Spleen (tissue), 11 donors: ENCODE measurements around the gene RIMBP2. TPM values are rescaled to one million over a fixed set of nuclear protein-coding genes. Genes with fewer than 3 reads are reported as not detected.

Experiments
- DNase-seq: peaks from one replicate; pipeline ENCODE4 v3.0.0-alpha.2; 2020
- H3K27ac ChIP-seq, 8 donors: fragments of 200-600 bp; sonication (generic) in 7 of 8; 1 replicate in 4 of 8; 2 replicates in 4 of 8; pipeline versions ENCODE4 v1.5.0 to v1.8.0; 2016 to 2021; ENCODE audit warnings: inconsistent platforms in 4 of 8, mild to moderate bottlenecking in 4 of 8, moderate library complexity in 1 of 8
- H3K27me3 ChIP-seq, 7 donors: fragments of 200-600 bp; sonication (generic) in 6 of 7; replicated peaks in 1 of 7; 1 replicate in 4 of 7; 2 replicates in 3 of 7; pipeline versions ENCODE4 v1.5.0 to v1.8.0; 2016 to 2021; ENCODE audit warnings: inconsistent platforms in 3 of 7, mild to moderate bottlenecking in 1 of 7
- H3K36me3 ChIP-seq, 6 donors: fragments of 200-600 bp; sonication (generic) in 5 of 6; 1 replicate in 4 of 6; 2 replicates in 2 of 6; pipeline versions ENCODE4 v1.5.0 to v1.8.0; 2016 to 2021; ENCODE audit warnings: inconsistent platforms in 2 of 6
- H3K4me1 ChIP-seq, 6 donors: fragments of 200-600 bp; sonication (generic) in 5 of 6; 1 replicate in 3 of 6; 2 replicates in 3 of 6; pipeline versions ENCODE4 v1.5.0 to v1.8.0; 2016 to 2021; ENCODE audit warnings: inconsistent platforms in 3 of 6
- H3K4me3 ChIP-seq, 8 donors: fragments of 200-600 bp; sonication (generic) in 7 of 8; 1 replicate in 4 of 8; 2 replicates in 4 of 8; pipeline versions ENCODE4 v1.5.0 to v1.8.0; 2016 to 2021; ENCODE audit warnings: inconsistent platforms in 4 of 8, mild to moderate bottlenecking in 4 of 8, moderate library complexity in 2 of 8
- H3K9me3 ChIP-seq, 8 donors: fragments of 200-600 bp; sonication (generic) in 7 of 8; 1 replicate in 4 of 8; 2 replicates in 4 of 8; pipeline versions ENCODE4 v1.5.0 to v1.8.0; 2016 to 2021; ENCODE audit warnings: inconsistent platforms in 4 of 8
- POLR2A ChIP-seq, 3 donors: fragments of 450-650 bp; IDR thresholded peaks; one replicate each; pipeline ENCODE4 v1.5.1; 2017; ENCODE audit warnings: antibody characterized with exemption in 3 of 3, mild to moderate bottlenecking in 1 of 3
- POLR2AphosphoS5 ChIP-seq, 3 donors: sonication (generic); formaldehyde crosslinking; IDR thresholded peaks; one replicate each; pipeline ENCODE4 v1.5.1; 2017; ENCODE audit warnings: antibody characterized with exemption in 3 of 3
- WGBS, 5 donors: extraction: QIAGEN DNeasy Blood & Tissue Kit in 3 of 5; methylation state at CpG; one replicate each; pipeline versions ENCODE4 v1.1.5 to v1.1.7; 2013 to 2018; 5-methylcytosine and 5-hydroxymethylcytosine counted together
- intact Hi-C: fragments of 100-400 bp; cut with DNase I; formaldehyde crosslinking; loops from one replicate; pipeline ENCODE4 v1.15.0; 2023; ENCODE audit warnings: low total_unique reads
- polyA plus RNA-seq, 3 donors: library from polyadenylated mRNA; stranded (reverse); fragments of 200-250 nt; gene quantifications; one replicate each; pipeline ENCODE4 v1.2.1, GENCODE V29; 2013
- total RNA-seq, 7 donors: library from RNA; depleted of rRNA in 3 of 7; stranded (reverse); fragments of >200 nt in 3 of 7; fragmentation: NEBNext Ultra II Directional in 4 of 7; extraction: Animal tissue kit (Norgen Biotek cat#: 25700) in 4 of 7; gene quantifications; one replicate each; pipeline versions ENCODE4 v1.1.0 to v1.2.1, GENCODE V29; 2016 to 2021
- TF ChIP-seq, protein P1 (sequence below), 11 experiments: fragments of 200-600 bp in 7 of 11; fragments of 450-650 bp in 4 of 11; sonication (generic) in 4 of 11; IDR thresholded peaks in 8 of 11; conservative IDR thresholded peaks in 3 of 11; 1 replicate in 7 of 11; 2 replicates in 4 of 11; pipeline versions ENCODE4 v1.4.0 to v1.8.0; 2016 to 2021; ENCODE audit warnings: antibody characterized with exemption in 11 of 11, inconsistent platforms in 4 of 11, mild to moderate bottlenecking in 1 of 11
- donor health status: healthy with polysubstance abuse.
- donor health status: DM: no; HTN: no; CAD: no; lungs with moderate emphysema.
- donor health status: DM: no; HTN: no; CAD: no.
- donor health status: Bipolar disorder and iron deficiency.
- donor health status: healthy.
- donor health status: DM: no; HTN: no; CAD: no.
- donor health status: DM: yes; HTN: yes; CAD: no.

Gene RIMBP2
- total and polyA plus RNA-seq, 10 donors = 0.05 to 5.2 (median 0.95) TPM

DNA sequence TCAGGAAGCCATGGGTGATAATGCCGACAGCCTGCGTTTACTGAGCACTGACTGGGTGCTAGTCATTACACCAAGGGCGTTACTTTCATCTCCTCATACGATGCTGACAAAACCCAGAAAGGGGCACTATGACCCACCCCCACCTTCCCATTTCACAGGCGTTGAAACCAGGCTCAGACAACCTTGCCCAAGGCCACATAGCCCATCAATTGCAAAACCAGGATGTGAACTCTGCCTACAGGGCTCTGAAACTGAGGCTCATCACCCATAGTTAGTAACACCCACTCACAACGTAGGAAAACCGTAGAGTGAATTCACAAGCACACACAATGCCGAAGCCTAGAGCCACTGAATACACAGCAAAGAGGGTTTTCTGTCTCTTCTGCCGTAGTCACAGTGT, 119.9 kb downstream of the RIMBP2 start:
- H3K4me1 ChIP-seq = no peaks in the 10 kb centered on the region
- no peak overlapping the region for H3K4me3 ChIP-seq
- H3K27ac ChIP-seq = no peak overlapping the region
- H3K27me3 ChIP-seq = peaks cover 0 to 16% (median 0%) of the 10 kb centered on the region in 7 donors
- peaks cover 0 to 38% (median 18%) of the 10 kb centered on the region in 8 donors for H3K9me3 ChIP-seq
- WGBS, 5 donors = 59 to 81% (median 71%) methylated on average over 9 of the region's 9 CpGs
- intact Hi-C loops = no loop called here
- no peak for DNase-seq
- no peak for TF ChIP-seq POLR2AphosphoS5 (IDR thresholded peaks at IDR 0.05)
- TF ChIP-seq POLR2A (IDR thresholded peaks at IDR 0.05) = no peak
- TF ChIP-seq, protein P1, sequence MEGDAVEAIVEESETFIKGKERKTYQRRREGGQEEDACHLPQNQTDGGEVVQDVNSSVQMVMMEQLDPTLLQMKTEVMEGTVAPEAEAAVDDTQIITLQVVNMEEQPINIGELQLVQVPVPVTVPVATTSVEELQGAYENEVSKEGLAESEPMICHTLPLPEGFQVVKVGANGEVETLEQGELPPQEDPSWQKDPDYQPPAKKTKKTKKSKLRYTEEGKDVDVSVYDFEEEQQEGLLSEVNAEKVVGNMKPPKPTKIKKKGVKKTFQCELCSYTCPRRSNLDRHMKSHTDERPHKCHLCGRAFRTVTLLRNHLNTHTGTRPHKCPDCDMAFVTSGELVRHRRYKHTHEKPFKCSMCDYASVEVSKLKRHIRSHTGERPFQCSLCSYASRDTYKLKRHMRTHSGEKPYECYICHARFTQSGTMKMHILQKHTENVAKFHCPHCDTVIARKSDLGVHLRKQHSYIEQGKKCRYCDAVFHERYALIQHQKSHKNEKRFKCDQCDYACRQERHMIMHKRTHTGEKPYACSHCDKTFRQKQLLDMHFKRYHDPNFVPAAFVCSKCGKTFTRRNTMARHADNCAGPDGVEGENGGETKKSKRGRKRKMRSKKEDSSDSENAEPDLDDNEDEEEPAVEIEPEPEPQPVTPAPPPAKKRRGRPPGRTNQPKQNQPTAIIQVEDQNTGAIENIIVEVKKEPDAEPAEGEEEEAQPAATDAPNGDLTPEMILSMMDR (IDR thresholded peaks at IDR 0.05 in 8 of 11, conservative IDR thresholded peaks at IDR 0.05 in 3 of 11) = no peak
- H3K36me3 ChIP-seq = no peaks in the 10 kb centered on the region

DNA sequence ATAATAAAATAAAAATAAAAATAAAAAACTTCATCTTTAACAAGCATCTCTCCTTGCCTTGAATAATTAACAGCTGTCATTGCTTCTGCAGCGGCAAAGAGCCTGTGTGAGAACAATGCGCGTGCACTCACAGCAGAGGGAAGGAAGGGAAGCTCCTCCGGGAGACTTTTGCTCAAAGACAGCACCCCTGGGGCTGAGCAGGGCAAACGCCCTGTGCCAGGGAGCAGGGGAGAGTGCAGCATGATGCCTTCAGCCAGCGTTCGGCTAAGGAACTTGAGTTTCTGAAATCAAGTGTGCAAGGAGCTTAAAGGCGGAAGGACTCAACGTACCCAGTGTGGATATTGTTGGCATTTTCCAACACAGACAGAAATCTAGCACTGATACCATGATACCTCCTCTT, 120.5 kb downstream of the RIMBP2 start:
- no peaks in the 10 kb centered on the region for H3K36me3 ChIP-seq
- H3K4me1 ChIP-seq = no peaks in the 10 kb centered on the region
- H3K9me3 ChIP-seq = peaks cover 0 to 38% (median 18%) of the 10 kb centered on the region in 8 donors
- TF ChIP-seq, protein P1 (IDR thresholded peaks at IDR 0.05 in 8 of 11, conservative IDR thresholded peaks at IDR 0.05 in 3 of 11) = no peak
- TF ChIP-seq POLR2AphosphoS5 (IDR thresholded peaks at IDR 0.05) (no peak), POLR2A (IDR thresholded peaks at IDR 0.05) (no peak)
- WGBS, 5 donors = 79 to 84% (median 80%) methylated on average over 9 of the region's 9 CpGs
- H3K27ac ChIP-seq = no peak overlapping the region
- peaks cover 0 to 17% (median 0%) of the 10 kb centered on the region in 7 donors for H3K27me3 ChIP-seq
- no peak for DNase-seq
- no peak overlapping the region for H3K4me3 ChIP-seq
- intact Hi-C loops = no loop called here

GRCh38 chr12:130593056-130593455, 123.0 kb downstream of the RIMBP2 start:
- Histone ChIP-seq H3K36me3 (no peaks in the 10 kb centered on the region), H3K4me3 (no peak overlapping the region), H3K27me3 (peaks cover 0 to 18% (median 0%) of the 10 kb centered on the region in 7 donors), H3K4me1 (no peaks in the 10 kb centered on the region), H3K27ac (no peak overlapping the region), H3K9me3 (peaks cover 0 to 31% (median 12%) of the 10 kb centered on the region in 8 donors)
- no peak for DNase-seq
- intact Hi-C loops = no loop called here
- WGBS, 5 donors = 74 to 82% (median 77%) methylated on average over 11 of the region's 11 CpGs
- TF ChIP-seq, protein P1 (IDR thresholded peaks at IDR 0.05 in 8 of 11, conservative IDR thresholded peaks at IDR 0.05 in 3 of 11) = no peak
- TF ChIP-seq POLR2A (IDR thresholded peaks at IDR 0.05) = no peak
- no peak for TF ChIP-seq POLR2AphosphoS5 (IDR thresholded peaks at IDR 0.05)

DNA sequence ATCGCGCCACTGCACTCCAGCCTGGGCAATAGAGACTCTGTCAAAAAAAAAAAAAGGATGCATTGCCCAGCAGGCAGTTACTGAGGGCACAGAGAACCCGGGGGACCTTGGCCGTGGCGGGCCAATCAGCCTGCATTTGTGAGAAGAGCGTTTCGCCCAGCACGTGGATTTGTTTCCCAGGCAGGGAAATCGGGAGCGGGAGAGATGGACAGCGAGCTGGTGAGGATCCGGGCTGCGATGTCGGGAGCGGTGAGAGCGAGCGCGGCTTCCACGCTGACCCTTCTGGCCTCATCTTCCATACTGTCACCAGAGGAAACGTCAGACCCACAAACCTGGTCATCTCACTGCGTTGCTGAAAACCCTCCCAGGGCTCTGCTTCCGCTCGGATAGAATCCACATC, 123.5 kb downstream of the RIMBP2 start:
- no peaks in the 10 kb centered on the region for H3K4me1 ChIP-seq
- WGBS, 5 donors = 88 to 95% (median 93%) methylated on average over 23 of the region's 23 CpGs
- no peak for DNase-seq
- peaks cover 0 to 29% (median 8%) of the 10 kb centered on the region in 8 donors for H3K9me3 ChIP-seq
- H3K4me3 ChIP-seq = no peak overlapping the region
- intact Hi-C loops = no loop called here
- no peaks in the 10 kb centered on the region for H3K36me3 ChIP-seq
- H3K27ac ChIP-seq = no peak overlapping the region
- TF ChIP-seq, protein P1 (IDR thresholded peaks at IDR 0.05 in 8 of 11, conservative IDR thresholded peaks at IDR 0.05 in 3 of 11) = no peak
- TF ChIP-seq POLR2AphosphoS5 (IDR thresholded peaks at IDR 0.05) = no peak
- TF ChIP-seq POLR2A (IDR thresholded peaks at IDR 0.05) = no peak
- peaks cover 0 to 21% (median 0%) of the 10 kb centered on the region in 7 donors for H3K27me3 ChIP-seq
